Panc1 (cell line): ENCODE results near the gene ERFL.

Source experiments
- POLR2AphosphoS5 ChIP-seq: IDR thresholded peaks from 2 replicates; pipeline ENCODE4 v1.6.1; 2012; ENCODE audit warnings: mild to moderate bottlenecking, low read depth, low read length, moderate library complexity
- SIN3A ChIP-seq: IDR thresholded peaks from 2 replicates; pipeline ENCODE4 v1.6.1; 2012; ENCODE audit warnings: low read depth, mild to moderate bottlenecking, low read length, moderate library complexity, borderline replicate concordance; ENCODE audit not compliant: insufficient read depth
- TF ChIP-seq, protein P1 (sequence below): fragments of 450-650 bp; IDR thresholded peaks from 2 replicates; pipeline ENCODE4 v1.5.1; 2017; ENCODE audit warnings: mild to moderate bottlenecking

- TF ChIP-seq, protein P1, sequence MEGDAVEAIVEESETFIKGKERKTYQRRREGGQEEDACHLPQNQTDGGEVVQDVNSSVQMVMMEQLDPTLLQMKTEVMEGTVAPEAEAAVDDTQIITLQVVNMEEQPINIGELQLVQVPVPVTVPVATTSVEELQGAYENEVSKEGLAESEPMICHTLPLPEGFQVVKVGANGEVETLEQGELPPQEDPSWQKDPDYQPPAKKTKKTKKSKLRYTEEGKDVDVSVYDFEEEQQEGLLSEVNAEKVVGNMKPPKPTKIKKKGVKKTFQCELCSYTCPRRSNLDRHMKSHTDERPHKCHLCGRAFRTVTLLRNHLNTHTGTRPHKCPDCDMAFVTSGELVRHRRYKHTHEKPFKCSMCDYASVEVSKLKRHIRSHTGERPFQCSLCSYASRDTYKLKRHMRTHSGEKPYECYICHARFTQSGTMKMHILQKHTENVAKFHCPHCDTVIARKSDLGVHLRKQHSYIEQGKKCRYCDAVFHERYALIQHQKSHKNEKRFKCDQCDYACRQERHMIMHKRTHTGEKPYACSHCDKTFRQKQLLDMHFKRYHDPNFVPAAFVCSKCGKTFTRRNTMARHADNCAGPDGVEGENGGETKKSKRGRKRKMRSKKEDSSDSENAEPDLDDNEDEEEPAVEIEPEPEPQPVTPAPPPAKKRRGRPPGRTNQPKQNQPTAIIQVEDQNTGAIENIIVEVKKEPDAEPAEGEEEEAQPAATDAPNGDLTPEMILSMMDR, result no peak
- TF ChIP-seq POLR2AphosphoS5 (no peak), SIN3A (no peak)
These were observed 37.3 kb downstream of the ERFL start for GRCh38 chr19:41890936-41891335.
